Lung (tissue), 5 donors: Measurements from ENCODE around the gene NRG4. TPM values are rescaled to one million over a fixed set of nuclear protein-coding genes. Genes with fewer than 3 reads are reported as not detected.

Experiments used
- polyA plus RNA-seq, 2 donors: library from polyadenylated mRNA; stranded (reverse); fragments of 200-250 nt; gene quantifications; one replicate each; pipeline ENCODE4 v1.2.1, GENCODE V29; 2013
- small RNA-seq: library from RNA; depleted of rRNA; stranded (forward); fragments of <200 nt; gene quantifications from one replicate; pipeline ENCODE3, GENCODE V24; 2014; ENCODE audit warnings: low replicate concordance
- total RNA-seq, 2 donors: library from RNA; depleted of rRNA in 1 of 2; stranded (reverse); fragments of >200 nt in 1 of 2; gene quantifications; one replicate each; pipeline ENCODE4 v1.2.1, GENCODE V29; 2014 to 2021
- donor health status: Bipolar disorder and iron deficiency.
- donor health status: healthy.
- donor health status: DM: yes; HTN: yes; CAD: no.

NRG4 gene
- total and polyA plus RNA-seq, 4 donors: 0.65 to 4.8 (median 2.7) TPM

Small RNA genes within 50 kb of the gene (small RNA-seq; reads per million reads assigned to genes)
- gene RN7SL510P: not detected

Other genes with a start within 250 kb of the NRG4 start
- 10 to 100 TPM; 22.0 to 35.9 TPM for gene UBE2Q2, start 169.0 kb downstream of the NRG4 start, total RNA-seq
- 10 to 100 TPM; 15.5 to 20.2 TPM for gene UBE2Q2, start 169.0 kb downstream of the NRG4 start, polyA plus RNA-seq
- 10 to 100 TPM; 25.2 to 29.6 TPM for gene FBXO22, start 108.5 kb downstream of the NRG4 start, total RNA-seq
- 10 to 100 TPM in 1 of 2 donors, 1 to 10 TPM in 1; 8.6 to 16.5 TPM for gene FBXO22, start 108.5 kb downstream of the NRG4 start, polyA plus RNA-seq
- 1 to 10 TPM; 1.1 to 4.4 TPM for gene TMEM266, start 47.6 kb upstream of the NRG4 start, total RNA-seq
- 1 to 10 TPM; 1.4 to 1.6 TPM for gene TMEM266, start 47.6 kb upstream of the NRG4 start, polyA plus RNA-seq